NCI-H128 (cell line): ENCODE results near the gene PEX14.

Source experiments
- DNase-seq: peaks from one replicate; lab custom pipeline; 2025; ENCODE audit not compliant: unreplicated experiment; lab: John Stamatoyannopoulos, UW

Gene PEX14

GRCh38 chr1:10629816-10630571, 155.2 kb downstream of the PEX14 start:
- no peak for DNase-seq

- DNase-seq, result no peak
These were observed 155.9 kb downstream of the PEX14 start for GRCh38 chr1:10630661-10631120.

DNA sequence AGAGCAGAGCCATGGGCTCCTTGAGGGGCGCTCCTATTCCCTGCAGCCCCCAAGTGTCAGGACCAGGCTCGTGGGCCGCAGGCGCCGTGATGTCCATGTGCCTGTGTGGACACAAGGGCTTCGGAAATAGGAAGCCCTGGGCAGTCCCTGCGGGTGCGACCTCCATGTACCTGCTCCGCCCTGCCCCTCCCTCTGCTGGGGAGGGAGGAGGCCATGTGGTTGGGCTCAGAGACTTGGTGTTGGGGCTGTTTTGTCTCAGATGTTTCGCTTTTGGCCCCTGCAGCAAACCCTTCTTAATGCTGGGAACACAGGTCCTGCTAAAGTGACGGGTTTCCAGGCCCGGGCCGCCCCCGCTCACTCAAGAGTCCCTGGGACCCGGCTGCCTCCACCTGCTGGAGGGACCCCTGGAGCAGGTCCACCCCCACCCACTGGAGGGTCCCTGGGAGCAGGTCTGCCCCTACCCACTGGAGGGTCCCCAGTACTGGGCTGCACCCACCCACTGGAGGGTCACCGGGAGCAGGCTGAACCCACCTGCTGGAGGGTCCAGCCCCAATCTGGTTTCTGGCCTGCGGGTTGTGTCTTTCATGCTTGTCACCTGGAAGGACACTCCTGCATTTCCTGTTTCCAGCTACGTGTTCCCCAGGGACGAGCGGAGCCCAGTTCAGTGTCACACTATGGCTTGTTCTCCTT, 156.5 kb downstream of the PEX14 start:
- no peak for DNase-seq

DNA sequence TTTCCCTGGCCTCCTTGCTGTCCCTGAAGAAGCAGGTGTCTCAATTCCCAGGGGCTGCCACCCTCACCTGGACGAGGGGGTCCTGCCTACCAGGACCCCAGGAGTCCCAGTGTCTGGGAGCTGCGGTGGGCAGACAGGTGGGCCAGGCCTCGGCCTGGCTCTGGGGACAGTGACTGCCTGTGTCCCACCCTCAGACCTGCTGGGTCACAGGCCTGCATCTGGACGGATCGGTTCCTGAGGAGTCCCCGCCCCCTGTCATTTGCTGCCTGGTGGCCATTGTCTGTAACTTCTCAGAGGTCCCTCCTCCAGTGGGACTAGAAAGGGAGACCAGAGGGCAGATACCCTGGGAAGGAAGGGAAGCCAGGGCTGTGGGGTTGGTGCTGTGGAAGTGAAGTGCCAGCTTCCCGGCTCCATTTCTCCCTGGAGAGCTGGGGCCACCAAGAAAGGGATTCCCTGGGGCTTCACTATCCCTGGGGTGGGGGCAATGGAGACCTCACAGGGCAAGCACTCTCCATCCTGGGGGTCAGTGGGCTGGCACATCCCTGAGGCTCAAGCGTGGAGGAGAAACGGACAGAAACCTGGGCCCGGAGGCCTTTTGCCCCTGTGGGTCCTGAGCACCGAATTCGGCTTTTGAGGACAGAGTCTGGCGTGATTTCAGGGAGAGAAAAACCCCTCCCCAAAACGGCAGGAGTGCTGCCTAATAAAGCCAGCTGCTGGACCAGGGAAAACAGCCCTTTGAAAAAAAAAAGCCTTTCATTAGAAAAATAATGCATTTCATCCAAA, 157.3 kb downstream of the PEX14 start:
- no peak for DNase-seq

GRCh38 chr1:10632691-10633090, 157.9 kb downstream of the PEX14 start:
- no peak for DNase-seq

- no peak for DNase-seq
These were observed 158.7 kb downstream of the PEX14 start for GRCh38 chr1:10633416-10633815.

DNA sequence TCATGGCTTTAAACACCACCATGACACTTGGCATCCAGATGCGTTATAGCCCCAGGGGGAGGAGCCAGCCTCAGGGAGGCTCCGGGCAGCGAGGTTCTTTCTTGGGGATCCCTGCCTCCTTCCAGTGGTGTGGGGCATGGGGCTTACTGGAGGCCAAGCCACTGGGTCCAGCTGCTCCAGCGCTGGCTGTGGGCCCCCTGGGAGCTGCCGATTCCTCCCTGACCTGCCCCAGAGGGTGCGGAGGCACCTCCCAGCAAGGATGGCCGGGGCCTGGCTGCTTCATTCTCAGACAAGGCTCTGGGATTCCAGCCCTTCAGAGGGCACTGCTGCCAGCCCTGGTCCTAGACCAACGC, 159.3 kb downstream of the PEX14 start:
- DNase-seq, result no peak

- DNase-seq, result no peak
These were observed 159.8 kb downstream of the PEX14 start for GRCh38 chr1:10634428-10635084.

- DNase-seq, result no peak
These were observed 160.5 kb downstream of the PEX14 start for GRCh38 chr1:10635085-10635896.

- DNase-seq, result no peak
These were observed 161.2 kb downstream of the PEX14 start for GRCh38 chr1:10635992-10636391.

GRCh38 chr1:10637400-10637799, 162.7 kb downstream of the PEX14 start:
- DNase-seq, result no peak

DNA sequence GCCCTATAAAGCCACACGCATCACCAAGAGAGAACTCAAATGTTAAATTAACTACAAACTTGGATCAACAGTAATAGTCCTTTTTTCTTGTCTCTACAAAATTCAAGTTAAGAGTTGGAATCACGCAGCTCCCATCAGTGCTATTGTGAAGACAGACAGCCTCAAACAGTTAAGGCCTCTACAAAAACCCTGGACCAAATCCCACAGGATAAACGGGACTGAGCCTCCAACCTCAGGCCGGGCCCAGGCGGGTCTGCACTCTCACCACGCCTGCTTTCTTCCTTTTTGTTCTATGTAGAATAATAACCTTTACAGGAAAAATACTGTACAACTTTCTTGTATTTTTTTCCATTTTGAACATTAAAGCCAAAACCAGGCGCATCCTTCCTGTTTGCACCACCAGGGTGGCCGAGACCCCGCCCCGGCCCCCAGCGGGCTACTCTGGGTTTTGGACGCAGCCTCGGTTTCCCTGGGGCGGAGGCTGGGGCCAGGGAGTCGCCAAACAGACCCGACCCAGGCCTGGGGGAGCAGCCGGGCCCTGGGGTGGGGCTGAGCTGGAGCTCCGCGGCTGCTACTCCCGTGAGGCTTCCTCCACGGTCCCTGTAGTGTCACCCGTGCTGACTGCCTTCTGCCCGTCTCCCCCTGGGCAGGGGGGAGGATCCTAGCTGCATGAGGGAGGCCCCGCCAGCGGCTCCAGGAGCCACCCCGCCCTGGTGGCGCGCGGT, 163.2 kb downstream of the PEX14 start:
- no peak for DNase-seq

DNA sequence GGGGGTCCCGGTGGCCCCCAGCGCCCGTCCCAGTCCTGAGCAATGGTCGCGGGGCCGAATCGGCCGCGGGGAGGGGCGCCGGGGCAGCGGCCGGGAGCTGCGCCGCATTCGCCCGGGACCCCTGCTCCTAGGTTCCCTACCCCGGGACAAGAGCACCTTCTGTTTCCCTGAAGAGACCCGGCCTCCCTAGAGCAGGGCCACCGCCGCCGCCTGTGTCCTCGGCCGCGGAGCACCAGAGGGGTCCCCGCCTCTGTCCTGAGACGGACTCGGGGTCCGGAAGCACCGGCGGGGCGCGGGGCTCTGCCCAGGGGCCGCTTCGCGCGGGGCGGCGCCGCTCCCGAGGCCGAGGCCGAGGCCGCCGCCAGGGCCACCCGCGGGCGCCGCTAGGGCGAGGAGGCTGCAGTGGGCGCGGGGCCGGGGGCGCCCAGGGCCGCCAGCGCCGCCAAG, 163.8 kb downstream of the PEX14 start:
- DNase-seq, result no peak

DNA sequence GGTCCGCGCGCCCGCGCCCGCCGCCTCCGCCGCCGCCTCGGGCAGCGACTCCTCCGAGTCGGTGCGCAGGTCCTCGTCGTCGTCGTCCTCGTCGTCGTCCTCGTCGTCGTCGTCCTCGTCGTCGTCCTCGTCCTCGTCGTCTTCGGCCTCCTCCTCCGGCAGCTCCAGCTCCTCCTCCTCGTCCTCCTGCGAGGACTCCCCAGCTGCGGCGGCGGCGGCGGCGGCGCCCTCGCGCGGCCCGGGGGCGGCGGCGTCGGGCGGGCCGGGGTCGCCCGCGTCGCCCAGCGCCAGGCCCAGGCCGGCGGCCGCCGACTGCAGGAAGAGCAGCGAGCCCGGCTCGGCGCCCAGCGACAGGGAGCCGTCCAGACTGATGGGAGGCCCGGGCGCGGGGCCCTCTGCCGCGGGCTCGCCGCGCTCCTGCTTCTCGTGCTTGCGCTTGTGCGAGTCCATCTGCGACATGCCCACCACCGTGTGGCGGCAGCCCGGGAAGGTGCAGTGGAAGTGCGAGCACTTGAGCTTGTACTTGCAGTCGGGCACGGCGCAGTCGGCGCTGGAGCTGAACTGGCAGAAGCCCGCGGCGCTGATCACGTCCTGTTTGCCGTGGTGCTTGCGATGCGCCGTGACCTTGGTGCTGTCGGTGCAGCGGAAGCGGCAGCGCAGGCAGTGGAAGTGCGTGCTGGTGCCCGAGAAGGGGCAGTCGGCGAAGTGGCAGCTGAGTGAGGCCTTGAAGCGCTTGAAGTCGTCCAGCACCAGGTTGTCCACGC, 164.4 kb downstream of the PEX14 start:
- no peak for DNase-seq

DNA sequence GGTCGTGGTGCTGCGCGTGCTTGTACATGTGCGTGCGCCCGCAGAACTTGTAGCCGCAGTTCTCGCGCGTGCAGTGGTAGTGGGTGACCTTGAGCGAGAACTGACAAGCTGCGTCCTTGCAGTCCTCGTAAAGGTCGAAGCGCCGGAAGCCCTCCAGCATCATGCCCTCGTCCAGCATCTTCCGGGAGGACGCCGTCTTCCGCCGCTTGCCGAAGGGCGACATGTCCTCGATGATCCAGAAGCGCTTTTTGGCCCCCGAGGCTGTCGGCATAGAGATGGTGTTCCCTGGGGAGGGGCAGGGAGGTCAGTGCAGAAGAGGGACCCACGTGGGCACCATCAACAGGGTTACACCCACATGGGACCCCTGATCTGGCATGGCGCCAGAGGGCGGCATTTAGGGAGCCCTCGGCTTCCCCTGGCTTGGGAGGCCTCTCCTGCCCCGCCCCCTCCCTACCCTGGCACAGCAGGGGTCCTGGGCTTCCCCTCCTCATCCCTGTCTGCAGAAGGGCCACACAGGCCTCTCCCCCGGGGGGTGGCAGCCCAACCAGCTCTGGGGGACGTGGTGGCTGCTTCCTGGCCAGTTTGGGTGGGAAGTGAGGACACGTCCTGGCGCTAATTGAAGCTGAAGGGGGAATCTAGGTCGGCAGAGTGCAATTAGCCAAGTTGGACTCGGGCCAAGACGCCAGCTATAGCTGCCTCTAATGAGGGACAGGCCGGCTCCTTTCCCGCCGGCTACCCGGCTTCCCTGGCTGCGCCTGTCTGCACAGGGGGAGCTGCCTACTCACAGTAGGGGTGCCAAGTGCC, 165.2 kb downstream of the PEX14 start:
- peak; percentile 75 for DNase-seq

DNA sequence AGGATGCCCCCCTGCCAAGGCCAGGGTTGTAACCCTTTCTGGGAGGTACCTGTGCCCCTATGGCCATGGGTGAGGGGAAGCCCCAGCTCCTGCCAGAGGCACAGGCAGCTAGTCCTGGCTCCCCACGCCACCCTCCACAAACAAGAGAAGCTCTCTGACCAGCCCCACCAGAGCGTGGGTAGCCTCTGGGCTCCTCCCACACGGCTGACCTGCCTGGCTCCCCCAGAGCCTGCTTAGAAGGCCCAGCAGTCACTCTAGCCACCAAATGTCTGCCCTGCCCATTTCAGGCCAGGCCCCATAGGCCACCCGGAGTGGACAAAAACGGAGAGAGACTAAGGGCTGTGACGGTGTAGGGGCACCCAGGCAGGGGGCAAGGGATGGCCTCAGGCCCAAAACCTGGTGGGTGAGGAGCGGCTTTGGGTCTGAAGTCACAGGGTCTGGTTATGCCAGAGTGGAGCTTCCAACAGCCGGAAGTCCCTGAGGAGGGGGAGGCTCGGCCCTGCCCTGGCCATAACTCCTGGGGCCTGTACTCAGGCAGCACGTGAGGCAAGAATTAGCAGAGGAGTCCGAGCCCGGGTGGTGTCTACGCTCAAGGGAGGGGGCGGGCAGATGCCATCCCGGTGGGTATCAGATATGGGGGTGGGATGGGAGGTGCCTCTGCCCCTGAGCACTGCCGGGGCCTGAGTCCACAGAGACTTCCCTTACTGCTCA, 166.2 kb downstream of the PEX14 start:
- DNase-seq, result no peak

DNA sequence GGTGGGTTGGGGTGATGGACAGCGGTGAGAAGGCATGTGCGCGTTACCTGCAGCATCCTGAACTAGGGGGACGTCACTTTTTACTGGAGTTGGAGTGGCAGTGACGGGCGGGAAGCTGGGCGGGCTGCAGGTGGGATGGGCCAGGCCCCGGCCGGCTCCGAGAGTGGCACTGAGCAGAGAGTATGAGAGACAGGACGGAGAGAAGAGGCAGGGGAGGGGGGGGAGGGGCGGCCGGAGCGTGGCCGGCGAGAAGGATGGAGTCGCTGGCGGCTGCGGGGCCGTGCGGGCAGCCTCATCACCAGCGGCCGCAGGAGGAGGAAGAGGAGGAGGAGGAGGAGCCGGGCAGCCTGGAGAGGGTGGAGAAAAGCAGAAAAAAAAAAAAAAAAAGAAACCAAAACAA, 167.2 kb downstream of the PEX14 start:
- no peak for DNase-seq
